ENCODE data around the gene SPRYD4.
"Not testable (repeated sequence)": the region's sequence is repeated elsewhere in the genome, so short reads cannot be mapped to it uniquely, and the experiment has no call there.

SPRYD4 gene

GRCh38 chr12:56468216-56469006, at the start of gene SPRYD4:
Gene SPRYD4, plus strand, starts transcription at chr12:56468578. Its CDS starts 14 bp downstream, at chr12:56468592.
- H3K36me3 ChIP-seq (ENCODE audit: insufficient read depth, low read length), result no peaks in the 10 kb centered on the region
- peak within 1 kb of the TSS; percentile 58 to 100 for H3K4me3 ChIP-seq (ENCODE audit: low read depth in 1 of 2, low read length in 2 of 2)
- H3K27me3 ChIP-seq (ENCODE audit: control insufficient read depth in 1 of 2, insufficient read depth in 2 of 2, low read length in 2 of 2), result no peaks in the 10 kb centered on the region
- H3K4me1 ChIP-seq (ENCODE audit: insufficient read depth, low read length), result peaks cover 15% of the 10 kb centered on the region
- peak within 1 kb of the TSS; percentile 56 for H3K27ac ChIP-seq (ENCODE audit: low read depth, low read length)
- peak within 1 kb of the TSS; percentile 100 for H3K9ac ChIP-seq (ENCODE audit: low read length)
- H3K9me3 ChIP-seq (ENCODE audit: low read length), result no peaks in the 10 kb centered on the region

GRCh38 chr12:56420411-56420810, 48.0 kb upstream of the SPRYD4 start:
- Histone ChIP-seq H3K9me3 (ENCODE audit: low read length) (no peaks in the 10 kb centered on the region), H3K27ac (ENCODE audit: low read depth, low read length) (no peak overlapping the region), H3K4me1 (ENCODE audit: insufficient read depth, low read length) (no peaks in the 10 kb centered on the region), H3K9ac (ENCODE audit: low read length) (no peak overlapping the region), H3K27me3 (ENCODE audit: control insufficient read depth in 1 of 2, insufficient read depth in 2 of 2, low read length in 2 of 2) (no peaks in the 10 kb centered on the region), H3K4me3 (ENCODE audit: low read depth in 1 of 2, low read length in 2 of 2) (no peak overlapping the region), H3K36me3 (ENCODE audit: insufficient read depth, low read length) (peaks cover 5% of the 10 kb centered on the region)

DNA sequence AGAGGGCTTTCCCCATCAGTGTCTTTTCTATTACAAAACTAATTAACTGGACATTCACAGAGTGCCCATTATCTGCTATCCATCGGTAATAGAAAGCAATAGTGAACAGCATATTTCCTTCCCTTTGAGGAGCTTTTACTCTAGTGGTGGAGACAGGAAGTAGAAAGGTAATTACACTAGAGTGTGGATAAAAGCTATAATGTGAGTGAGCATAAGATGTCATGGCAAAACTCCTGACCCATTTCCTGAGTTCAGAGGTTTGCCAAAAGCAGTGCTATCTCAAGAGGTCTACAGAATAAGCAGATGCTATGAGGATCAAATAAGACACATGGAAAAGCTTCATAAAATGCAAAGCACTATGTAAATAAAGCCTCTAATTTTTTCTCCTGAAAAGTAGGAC, 43.2 kb upstream of the SPRYD4 start:
- H3K4me3 ChIP-seq (ENCODE audit: low read depth in 1 of 2, low read length in 2 of 2), result no peak overlapping the region
- no peaks in the 10 kb centered on the region for H3K27me3 ChIP-seq (ENCODE audit: control insufficient read depth in 1 of 2, insufficient read depth in 2 of 2, low read length in 2 of 2)
- H3K9me3 ChIP-seq (ENCODE audit: low read length), result no peaks in the 10 kb centered on the region
- peaks cover 5% of the 10 kb centered on the region for H3K36me3 ChIP-seq (ENCODE audit: insufficient read depth, low read length)
- H3K27ac ChIP-seq (ENCODE audit: low read depth, low read length), result no peak overlapping the region
- H3K9ac ChIP-seq (ENCODE audit: low read length), result no peak overlapping the region
- no peaks in the 10 kb centered on the region for H3K4me1 ChIP-seq (ENCODE audit: insufficient read depth, low read length)

GRCh38 chr12:56425940-56426438, 42.4 kb upstream of the SPRYD4 start:
- Histone ChIP-seq H3K4me1 (ENCODE audit: insufficient read depth, low read length) (no peaks in the 10 kb centered on the region), H3K36me3 (ENCODE audit: insufficient read depth, low read length) (peaks cover 5% of the 10 kb centered on the region), H3K27me3 (ENCODE audit: control insufficient read depth in 1 of 2, insufficient read depth in 2 of 2, low read length in 2 of 2) (no peaks in the 10 kb centered on the region), H3K9me3 (ENCODE audit: low read length) (no peaks in the 10 kb centered on the region), H3K4me3 (ENCODE audit: low read depth in 1 of 2, low read length in 2 of 2) (no peak overlapping the region), H3K27ac (ENCODE audit: low read depth, low read length) (no peak overlapping the region), H3K9ac (ENCODE audit: low read length) (no peak overlapping the region)

- no peak overlapping the region for H3K27ac ChIP-seq (ENCODE audit: low read depth, low read length)
- H3K4me3 ChIP-seq (ENCODE audit: low read depth in 1 of 2, low read length in 2 of 2), result no peak overlapping the region
- no peaks in the 10 kb centered on the region for H3K27me3 ChIP-seq (ENCODE audit: control insufficient read depth in 1 of 2, insufficient read depth in 2 of 2, low read length in 2 of 2)
- H3K36me3 ChIP-seq (ENCODE audit: insufficient read depth, low read length), result no peaks in the 10 kb centered on the region
- H3K9me3 ChIP-seq (ENCODE audit: low read length), result no peaks in the 10 kb centered on the region
- H3K4me1 ChIP-seq (ENCODE audit: insufficient read depth, low read length), result no peaks in the 10 kb centered on the region
- no peak overlapping the region for H3K9ac ChIP-seq (ENCODE audit: low read length)
These were observed 37.1 kb upstream of the SPRYD4 start for GRCh38 chr12:56431288-56431687.

DNA sequence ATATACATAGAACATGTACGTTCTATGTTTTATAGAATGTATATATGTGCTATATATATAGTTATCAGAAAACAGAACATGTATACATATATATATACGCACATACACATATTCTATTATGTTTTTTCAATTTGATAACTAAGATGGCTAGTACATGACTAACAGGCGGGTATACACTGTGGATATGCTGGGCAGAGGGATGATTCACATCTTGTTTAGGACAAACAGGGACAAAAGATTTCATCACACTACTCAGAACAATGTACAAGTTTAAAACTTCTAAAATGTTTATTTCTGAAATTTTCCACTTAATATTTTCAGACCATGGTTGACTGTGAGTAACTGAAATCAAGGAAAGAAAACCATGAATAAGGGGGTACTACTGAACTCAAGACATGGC, 36.5 kb upstream of the SPRYD4 start:
- Histone ChIP-seq H3K27ac (ENCODE audit: low read depth, low read length) (no peak overlapping the region), H3K4me3 (ENCODE audit: low read depth in 1 of 2, low read length in 2 of 2) (no peak overlapping the region), H3K36me3 (ENCODE audit: insufficient read depth, low read length) (no peaks in the 10 kb centered on the region), H3K9ac (ENCODE audit: low read length) (no peak overlapping the region), H3K9me3 (ENCODE audit: low read length) (no peaks in the 10 kb centered on the region), H3K27me3 (ENCODE audit: control insufficient read depth in 1 of 2, insufficient read depth in 2 of 2, low read length in 2 of 2) (no peaks in the 10 kb centered on the region), H3K4me1 (ENCODE audit: insufficient read depth, low read length) (no peaks in the 10 kb centered on the region)

- Histone ChIP-seq H3K9me3 (ENCODE audit: low read length) (no peaks in the 10 kb centered on the region), H3K27ac (ENCODE audit: low read depth, low read length) (no peak overlapping the region), H3K9ac (ENCODE audit: low read length) (no peak overlapping the region), H3K4me1 (ENCODE audit: insufficient read depth, low read length) (no peaks in the 10 kb centered on the region), H3K4me3 (ENCODE audit: low read depth in 1 of 2, low read length in 2 of 2) (no peak overlapping the region), H3K27me3 (ENCODE audit: control insufficient read depth in 1 of 2, insufficient read depth in 2 of 2, low read length in 2 of 2) (no peaks in the 10 kb centered on the region), H3K36me3 (ENCODE audit: insufficient read depth, low read length) (no peaks in the 10 kb centered on the region)
These were observed 33.5 kb upstream of the SPRYD4 start for GRCh38 chr12:56434828-56435227.

DNA sequence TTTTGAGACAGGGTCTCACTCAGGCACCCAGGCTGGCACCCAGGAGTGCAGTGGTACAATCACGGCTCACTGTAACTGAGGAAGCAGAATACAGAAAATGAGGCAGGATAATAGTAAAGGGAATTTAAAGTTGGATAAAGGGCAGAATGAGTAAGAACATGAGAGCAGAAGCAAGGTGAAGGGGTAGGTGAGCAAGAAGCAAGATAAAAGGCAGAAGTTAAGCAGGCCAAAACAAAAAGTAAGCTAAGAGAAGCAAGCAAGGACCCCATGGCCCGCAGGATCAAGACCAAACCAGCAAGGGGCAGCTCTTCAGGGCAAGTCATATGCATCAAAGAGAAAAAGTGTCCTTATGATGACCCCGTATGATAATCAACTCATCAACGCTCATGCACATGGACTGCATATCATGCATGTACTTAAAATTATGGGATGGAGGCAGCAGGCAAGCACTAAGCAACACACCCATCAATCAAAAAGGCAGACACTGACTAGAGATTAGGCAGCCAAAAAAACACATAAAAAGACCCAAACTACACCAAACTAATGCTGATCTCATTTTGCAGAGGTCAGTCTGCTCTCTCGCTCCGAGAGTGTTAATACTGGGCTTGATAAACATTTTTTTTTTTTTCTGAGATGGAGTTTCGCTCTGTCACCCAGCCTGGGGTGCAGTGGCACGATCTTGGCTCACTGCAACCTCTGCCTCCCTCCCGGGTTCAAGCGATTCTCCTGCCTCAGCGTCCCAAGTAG, 30.8 kb upstream of the SPRYD4 start:
- H3K27ac ChIP-seq (ENCODE audit: low read depth, low read length), result no peak overlapping the region

GRCh38 chr12:56443208-56443607, 25.2 kb upstream of the SPRYD4 start:
- not testable (repeated sequence) for H3K36me3 ChIP-seq (ENCODE audit: insufficient read depth, low read length); H3K27ac ChIP-seq (ENCODE audit: low read depth, low read length); H3K4me3 ChIP-seq (ENCODE audit: low read depth in 1 of 2, low read length in 2 of 2); H3K9me3 ChIP-seq (ENCODE audit: low read length); H3K9ac ChIP-seq (ENCODE audit: low read length); H3K4me1 ChIP-seq (ENCODE audit: insufficient read depth, low read length); H3K27me3 ChIP-seq (ENCODE audit: control insufficient read depth in 1 of 2, insufficient read depth in 2 of 2, low read length in 2 of 2)

More for the DNA sequence above, 30.8 kb upstream of the SPRYD4 start:
- H3K27me3 ChIP-seq (ENCODE audit: control insufficient read depth in 1 of 2, insufficient read depth in 2 of 2, low read length in 2 of 2), result no peaks in the 10 kb centered on the region
- no peaks in the 10 kb centered on the region for H3K9me3 ChIP-seq (ENCODE audit: low read length)
- no peaks in the 10 kb centered on the region for H3K4me1 ChIP-seq (ENCODE audit: insufficient read depth, low read length)
- no peaks in the 10 kb centered on the region for H3K36me3 ChIP-seq (ENCODE audit: insufficient read depth, low read length)
- H3K4me3 ChIP-seq (ENCODE audit: low read depth in 1 of 2, low read length in 2 of 2), result no peak overlapping the region
- H3K9ac ChIP-seq (ENCODE audit: low read length), result no peak overlapping the region

DNA sequence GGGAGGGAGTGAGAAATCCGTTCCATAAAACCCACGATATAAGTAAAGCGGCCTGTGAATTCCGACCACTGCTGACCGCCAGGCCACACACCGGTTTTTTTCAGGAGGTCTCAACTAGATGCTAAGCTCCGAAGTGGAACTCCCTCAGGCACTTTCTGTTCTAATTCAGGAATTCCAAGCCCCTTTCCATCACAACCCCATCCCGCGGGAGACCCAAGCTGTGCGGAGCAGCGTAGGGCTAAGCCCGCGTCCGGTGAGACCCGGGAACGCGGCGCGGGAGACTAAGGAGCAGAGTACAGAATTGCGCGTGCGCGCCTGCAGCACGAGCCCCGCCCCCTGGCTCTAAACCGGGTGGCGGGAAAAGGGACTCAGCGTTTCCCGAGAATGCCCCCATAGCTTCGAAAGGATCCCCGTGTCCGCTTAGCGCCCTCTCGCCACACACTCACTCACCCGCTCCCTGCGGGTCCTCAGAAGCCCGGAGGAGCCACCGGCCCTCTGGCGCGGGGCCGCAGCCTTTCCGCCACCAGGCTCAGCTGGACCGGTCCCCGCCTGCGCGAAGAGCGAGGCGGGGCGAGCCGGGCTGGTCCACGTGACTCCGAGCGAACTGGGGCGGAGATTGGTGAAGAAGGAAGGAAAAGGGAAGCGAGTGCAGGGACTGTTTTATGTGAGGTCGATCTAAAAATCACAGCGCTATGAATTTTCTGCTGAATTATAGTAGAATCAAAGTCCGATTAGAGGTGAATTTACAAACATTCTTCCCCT, 19.3 kb upstream of the SPRYD4 start, which contains the start of gene TIMELESS:
TIMELESS (minus strand) TSS at position 567 of the 762 bp plus-strand sequence. CDS start 15,256 bp downstream, outside the sequence.
- Histone ChIP-seq H3K27ac (ENCODE audit: low read depth, low read length) (peak within 1 kb of the TSS; percentile 81), H3K9me3 (ENCODE audit: low read length) (no peaks in the 10 kb centered on the region), H3K9ac (ENCODE audit: low read length) (peak within 1 kb of the TSS; percentile 94), H3K4me3 (ENCODE audit: low read depth in 1 of 2, low read length in 2 of 2) (peak within 1 kb of the TSS; percentile 55 to 91), H3K4me1 (ENCODE audit: insufficient read depth, low read length) (peaks cover 5% of the 10 kb centered on the region), H3K36me3 (ENCODE audit: insufficient read depth, low read length) (no peaks in the 10 kb centered on the region), H3K27me3 (ENCODE audit: control insufficient read depth in 1 of 2, insufficient read depth in 2 of 2, low read length in 2 of 2) (no peaks in the 10 kb centered on the region)

- no peaks in the 10 kb centered on the region for H3K36me3 ChIP-seq (ENCODE audit: insufficient read depth, low read length)
- peak overlapping the region; percentile 55 to 91 for H3K4me3 ChIP-seq (ENCODE audit: low read depth in 1 of 2, low read length in 2 of 2)
- H3K4me1 ChIP-seq (ENCODE audit: insufficient read depth, low read length), result peaks cover 5% of the 10 kb centered on the region
- peak overlapping the region; percentile 94 for H3K9ac ChIP-seq (ENCODE audit: low read length)
- H3K27me3 ChIP-seq (ENCODE audit: control insufficient read depth in 1 of 2, insufficient read depth in 2 of 2, low read length in 2 of 2), result no peaks in the 10 kb centered on the region
- H3K9me3 ChIP-seq (ENCODE audit: low read length), result no peaks in the 10 kb centered on the region
- peak overlapping the region; percentile 81 for H3K27ac ChIP-seq (ENCODE audit: low read depth, low read length)
These were observed 18.8 kb upstream of the SPRYD4 start for GRCh38 chr12:56449622-56449984.
